HG02610 (cell line): ENCODE measurements around the gene PURB.
"Not testable (repeated sequence)": the region's sequence is repeated elsewhere in the genome, so short reads cannot be mapped to it uniquely, and the experiment has no call there.

ENCODE experiments used
- ATAC-seq: cut with Tn5 transposase; IDR thresholded peaks from one replicate; pipeline ENCODE4 v1.9.1; 2021; ENCODE audit warnings: mild to moderate bottlenecking, moderate library complexity; ENCODE audit not compliant: unreplicated experiment

The PURB gene

GRCh38 chr7:44885394-44886317, at the start of gene PURB:
TSS of gene PURB (minus strand) at chr7:44885530. CDS start at chr7:44885348, 182 bp downstream.
- peak; percentile 92 for ATAC-seq

GRCh38 chr7:44935016-44935415, 49.7 kb upstream of the PURB start:
- no peak for ATAC-seq

GRCh38 chr7:44934510-44934909, 49.2 kb upstream of the PURB start:
- not testable (repeated sequence) for ATAC-seq

GRCh38 chr7:44930921-44931320, 45.6 kb upstream of the PURB start:
- no peak for ATAC-seq

GRCh38 chr7:44922351-44922694, 37.0 kb upstream of the PURB start:
- no peak for ATAC-seq

- peak; percentile 74 for ATAC-seq
Observed at GRCh38 chr7:44921607-44922350, 36.4 kb upstream of the PURB start.

- no peak for ATAC-seq
Observed at GRCh38 chr7:44920119-44920518, 34.8 kb upstream of the PURB start.

DNA sequence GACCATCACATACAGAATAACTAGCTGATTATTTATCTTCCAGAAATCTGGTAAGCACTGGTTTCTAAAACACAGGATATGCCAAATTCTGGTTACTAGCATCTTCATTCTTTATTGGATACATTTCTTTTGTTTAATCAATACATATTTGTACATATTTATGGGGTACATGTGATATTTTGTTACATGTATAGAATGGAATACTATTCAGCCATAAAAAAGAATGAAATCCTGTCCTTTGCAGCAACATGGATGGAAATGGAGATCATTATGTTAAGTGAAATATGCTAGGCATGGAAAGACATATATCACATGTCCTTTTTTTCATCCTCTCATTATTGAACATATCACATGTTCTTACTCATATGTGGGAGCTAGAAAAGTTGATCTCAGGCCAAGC, 32.7 kb upstream of the PURB start:
- no peak for ATAC-seq

DNA sequence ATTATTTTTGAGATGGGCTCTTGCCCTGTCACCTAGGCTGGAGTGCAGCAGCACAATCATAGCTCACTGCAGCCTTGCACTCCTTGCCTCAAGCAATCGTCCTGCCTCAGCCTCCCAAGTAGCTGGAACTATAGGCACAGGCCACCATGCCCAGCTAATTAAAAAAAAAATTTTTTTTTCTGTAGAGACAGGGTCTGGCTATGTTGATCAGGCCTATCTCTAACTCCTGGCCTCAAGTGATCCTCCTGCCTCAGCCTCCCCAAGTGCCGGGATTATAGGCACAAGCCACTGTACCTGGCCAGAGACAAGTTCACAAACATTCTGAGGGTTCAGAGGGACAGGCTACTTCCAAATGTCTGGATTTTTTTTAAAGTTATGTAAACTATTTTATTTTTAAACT, 32.1 kb upstream of the PURB start:
- no peak for ATAC-seq

- peak; percentile 84 for ATAC-seq
Observed at GRCh38 chr7:44914992-44915607, 29.8 kb upstream of the PURB start.

DNA sequence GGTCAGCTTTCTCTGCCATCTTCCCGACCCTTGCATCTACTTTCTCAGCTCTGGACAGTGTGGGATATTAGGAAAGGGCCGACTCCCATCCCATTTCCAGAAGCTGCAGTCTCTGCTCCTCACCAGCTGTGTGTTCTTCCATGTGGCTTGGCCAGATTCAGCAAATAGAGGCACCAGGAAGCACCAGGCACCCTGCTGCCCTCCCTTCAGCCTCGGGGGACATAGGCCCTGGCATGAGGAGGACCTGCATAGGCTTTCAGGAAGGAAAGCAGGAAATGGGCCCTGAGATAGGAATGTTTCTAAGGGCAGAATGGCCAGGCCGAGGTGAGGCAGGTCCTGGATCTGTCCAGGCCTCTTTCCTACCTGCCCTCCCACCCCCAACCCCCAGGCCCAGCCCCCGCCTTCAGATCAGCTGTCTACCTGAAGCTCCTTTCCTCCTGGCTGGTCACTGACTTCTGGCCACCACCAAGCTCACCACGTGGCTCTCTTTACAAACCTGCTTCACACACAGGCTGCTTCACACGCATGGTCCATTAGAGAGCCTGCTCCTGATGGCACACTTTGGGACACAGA, 27.5 kb upstream of the PURB start:
- no peak for ATAC-seq

DNA sequence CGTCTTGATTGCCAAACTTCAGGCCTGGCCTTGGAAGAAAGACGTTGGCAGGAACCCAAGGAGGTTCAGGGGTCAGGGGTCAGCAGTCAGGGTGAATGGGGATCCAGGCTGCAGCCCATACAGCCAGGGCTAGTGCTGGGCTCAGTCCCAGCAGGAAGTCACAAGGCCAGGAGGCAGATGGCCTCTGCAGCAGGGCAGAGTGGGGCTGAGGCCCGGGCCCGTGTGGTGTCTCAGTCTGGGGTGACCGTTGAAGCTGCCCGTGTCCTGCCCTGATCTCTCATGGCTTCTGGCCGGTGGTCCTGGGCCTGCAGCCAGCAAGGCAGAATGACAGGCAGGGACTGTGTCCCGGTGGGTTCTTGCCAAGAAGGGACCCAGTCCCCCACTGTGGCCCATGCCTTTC, 26.6 kb upstream of the PURB start:
- ATAC-seq: no peak

DNA sequence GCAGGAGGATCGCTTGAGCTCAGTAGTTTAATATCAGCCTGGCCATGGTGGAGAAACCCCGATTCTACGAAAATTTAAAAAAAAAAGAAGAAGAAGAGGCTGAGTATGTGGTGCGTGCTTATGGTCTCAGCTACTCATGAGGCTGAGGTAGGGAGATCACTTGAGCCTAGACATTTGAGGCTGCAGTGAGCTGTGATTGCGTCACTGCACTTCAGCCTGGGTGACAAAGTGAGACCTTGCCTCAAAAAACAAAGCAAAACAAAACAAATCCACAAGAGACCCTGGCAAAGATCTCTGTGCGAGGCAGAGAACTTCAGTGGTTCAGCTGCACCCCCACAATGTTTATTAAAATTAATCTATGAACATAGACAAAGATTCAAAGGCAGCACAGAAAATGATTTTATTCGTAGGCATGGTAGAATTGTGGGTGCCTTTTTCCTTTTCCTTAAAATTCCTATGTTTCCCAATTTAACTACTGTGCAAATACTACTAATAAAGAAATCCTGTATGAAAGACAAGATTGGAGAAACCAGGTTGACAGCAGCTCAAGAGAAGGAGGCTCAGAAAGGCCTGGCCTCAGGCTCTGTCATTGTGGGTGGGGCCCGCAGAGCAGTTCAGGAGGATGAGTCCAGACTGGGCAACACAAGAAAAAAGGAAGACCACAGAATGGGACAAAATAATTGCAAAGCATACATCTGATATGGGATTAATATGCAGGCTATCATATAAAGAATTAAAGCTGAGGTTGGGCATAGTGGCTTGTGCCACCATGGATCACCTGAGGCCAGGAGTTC, 24.5 kb upstream of the PURB start:
- no peak for ATAC-seq

DNA sequence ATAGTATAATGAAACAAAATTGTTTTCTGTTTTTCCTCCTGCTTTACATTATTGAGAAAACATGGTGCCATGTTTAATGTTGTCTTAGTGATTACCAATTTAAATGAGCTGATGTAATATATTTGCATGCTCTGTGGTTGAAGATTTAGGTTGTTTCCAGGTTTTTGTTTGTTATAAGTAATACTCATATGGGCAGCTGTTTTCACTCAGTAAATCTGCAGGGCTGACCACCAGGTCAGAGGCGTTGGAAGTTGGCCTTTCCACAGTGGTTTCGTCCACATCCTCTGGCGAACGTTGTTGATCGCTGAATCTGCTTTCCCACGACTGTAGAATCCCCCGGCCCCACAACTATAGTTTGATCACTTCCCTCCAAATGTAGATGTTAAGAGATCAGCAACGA, 21.6 kb upstream of the PURB start:
- ATAC-seq: no peak

DNA sequence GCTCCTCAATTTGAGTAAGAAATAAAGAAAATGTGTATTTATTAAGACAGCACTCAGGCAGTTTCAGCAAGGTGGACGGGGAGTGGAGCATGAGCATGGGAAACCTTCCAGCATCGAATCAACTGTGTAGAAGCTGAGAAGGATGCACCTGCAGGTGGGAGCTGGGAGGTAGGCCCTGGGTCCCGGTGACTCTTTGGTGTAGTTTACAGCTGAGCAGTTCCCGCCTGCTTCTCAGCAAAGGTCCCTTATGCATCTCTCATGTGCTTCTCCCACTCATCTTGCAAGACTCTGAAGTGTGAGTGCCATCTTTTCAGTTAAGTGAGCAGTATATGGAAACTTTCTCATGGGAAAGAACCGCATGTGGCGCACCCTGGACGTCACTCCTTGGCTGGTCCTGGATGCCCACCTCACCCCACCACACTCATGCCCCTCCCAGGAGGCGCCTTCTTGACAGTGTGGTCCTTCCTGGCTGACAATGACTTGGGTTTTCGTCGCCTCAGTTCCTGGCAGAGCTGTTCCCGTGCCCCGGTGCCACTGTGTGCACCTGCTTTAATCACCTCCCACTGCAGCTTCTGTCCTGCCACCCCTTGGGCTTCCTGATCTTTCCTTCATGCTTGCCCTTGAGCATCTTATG, 19.8 kb upstream of the PURB start:
- ATAC-seq: no peak

DNA sequence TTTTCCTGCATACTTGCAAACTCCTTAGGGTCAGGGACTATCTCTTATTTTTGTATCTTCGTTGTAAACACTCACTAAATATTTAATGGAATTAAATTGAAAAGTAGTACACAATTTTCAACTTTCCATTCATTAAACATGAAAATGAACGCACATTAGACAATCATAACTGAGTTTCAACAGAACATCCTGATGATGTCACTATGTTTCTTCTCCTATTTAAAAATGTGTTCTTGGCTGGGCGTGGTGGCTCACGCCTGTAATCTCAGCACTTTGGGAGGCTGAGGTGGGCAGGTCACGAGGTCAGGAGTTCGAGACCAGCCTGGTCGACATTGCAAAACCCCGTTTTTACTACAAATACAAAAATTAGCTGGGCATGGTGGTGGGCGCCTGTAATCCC, 14.1 kb upstream of the PURB start:
- ATAC-seq: no peak

GRCh38 chr7:44898039-44898438, 12.7 kb upstream of the PURB start:
- ATAC-seq: no peak

DNA sequence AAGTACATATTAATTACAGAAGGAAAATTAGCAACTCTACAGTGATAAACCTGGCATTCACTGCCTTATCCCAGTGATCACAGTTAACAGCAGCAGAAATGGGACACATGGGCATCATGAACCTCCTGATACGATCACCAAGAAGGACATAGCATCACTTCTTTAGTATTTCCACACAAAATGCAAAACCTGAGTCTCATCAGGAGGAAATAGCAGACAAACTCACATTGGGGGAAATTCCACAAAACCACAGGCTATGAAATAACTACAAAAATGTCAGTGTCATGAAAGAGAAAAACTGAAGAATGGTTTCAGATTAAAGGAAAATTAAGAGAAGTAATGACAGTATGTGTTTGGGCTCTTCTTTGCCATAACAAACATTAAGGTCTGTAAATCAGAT, 12.0 kb upstream of the PURB start:
- no peak for ATAC-seq

DNA sequence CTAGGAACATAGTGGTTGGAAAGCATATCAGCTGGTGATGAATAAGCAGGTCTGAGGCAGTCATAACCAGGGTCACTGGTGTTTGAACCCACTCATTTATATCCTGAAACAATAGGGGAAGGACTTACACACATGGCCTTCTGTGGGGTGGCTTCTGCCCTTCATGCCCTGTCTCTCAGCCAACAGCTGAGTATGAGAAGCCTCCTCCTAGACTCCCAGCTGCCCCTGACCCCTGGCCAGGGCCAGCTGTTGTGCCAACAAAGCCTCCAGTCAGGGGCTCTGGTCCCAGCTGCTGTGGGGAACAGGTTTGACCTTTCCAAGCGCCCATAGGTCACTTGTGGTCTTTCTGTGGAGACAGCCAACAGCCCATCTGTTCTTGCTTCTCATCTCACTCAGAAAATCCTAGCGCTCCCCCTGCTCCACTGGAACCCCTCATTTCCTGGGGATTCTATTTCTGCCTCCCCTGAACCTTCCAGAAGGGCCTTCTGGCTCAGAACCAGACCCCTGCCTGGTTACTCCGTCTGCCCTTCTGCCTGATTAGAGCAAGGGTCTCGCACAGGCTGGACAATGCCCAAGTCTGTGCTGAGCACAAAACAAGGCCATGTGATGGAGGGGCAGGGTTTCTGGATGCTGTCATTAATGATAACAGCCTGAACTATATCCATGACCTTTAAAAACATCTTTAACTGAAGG, 9.7 kb upstream of the PURB start:
- ATAC-seq: no peak
